OCI-LY7 (cell line): ENCODE results near the gene AMZ1.
"Not testable (repeated sequence)": the region's sequence is repeated elsewhere in the genome, so short reads cannot be mapped to it uniquely, and the experiment has no call there.

ENCODE experiments used
- EZH2phosphoT487 ChIP-seq: fragments of 200-600 bp; sonication (generic); IDR thresholded peaks from 2 replicates; pipeline ENCODE4 v1.6.1; 2018; ENCODE audit warnings: low read depth, borderline replicate concordance, mild to moderate bottlenecking, mixed run types, antibody characterized with exemption, low read length, moderate library complexity, mixed read lengths
- TF ChIP-seq, protein P1 (sequence below): fragments of 200-600 bp; sonication (generic); conservative IDR thresholded peaks from 2 replicates; pipeline ENCODE4 v1.5.1; 2014; ENCODE audit warnings: mild to moderate bottlenecking, antibody characterized with exemption, low read length, moderate library complexity, mixed read lengths

DNA sequence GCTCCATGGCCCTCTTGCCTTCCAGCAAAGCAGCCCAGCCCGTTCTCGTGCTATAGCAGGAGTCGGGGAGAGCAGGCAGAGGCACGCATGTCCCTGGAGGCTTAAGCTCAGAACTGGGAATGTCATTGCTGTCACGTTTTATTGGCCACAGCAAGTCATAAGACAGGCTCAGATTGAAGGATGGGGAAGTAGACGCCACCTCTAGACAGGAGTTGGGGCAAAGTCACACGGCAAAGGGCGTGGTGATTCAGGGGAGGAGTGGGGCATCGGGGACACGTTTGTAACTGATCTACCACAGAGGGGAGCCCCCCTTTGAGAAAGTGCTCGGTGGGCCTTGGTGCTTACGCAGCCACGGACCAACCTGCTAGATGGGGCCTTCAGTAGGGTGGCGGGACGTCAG, 9.5 kb upstream of the AMZ1 start:
- TF ChIP-seq, protein P1, sequence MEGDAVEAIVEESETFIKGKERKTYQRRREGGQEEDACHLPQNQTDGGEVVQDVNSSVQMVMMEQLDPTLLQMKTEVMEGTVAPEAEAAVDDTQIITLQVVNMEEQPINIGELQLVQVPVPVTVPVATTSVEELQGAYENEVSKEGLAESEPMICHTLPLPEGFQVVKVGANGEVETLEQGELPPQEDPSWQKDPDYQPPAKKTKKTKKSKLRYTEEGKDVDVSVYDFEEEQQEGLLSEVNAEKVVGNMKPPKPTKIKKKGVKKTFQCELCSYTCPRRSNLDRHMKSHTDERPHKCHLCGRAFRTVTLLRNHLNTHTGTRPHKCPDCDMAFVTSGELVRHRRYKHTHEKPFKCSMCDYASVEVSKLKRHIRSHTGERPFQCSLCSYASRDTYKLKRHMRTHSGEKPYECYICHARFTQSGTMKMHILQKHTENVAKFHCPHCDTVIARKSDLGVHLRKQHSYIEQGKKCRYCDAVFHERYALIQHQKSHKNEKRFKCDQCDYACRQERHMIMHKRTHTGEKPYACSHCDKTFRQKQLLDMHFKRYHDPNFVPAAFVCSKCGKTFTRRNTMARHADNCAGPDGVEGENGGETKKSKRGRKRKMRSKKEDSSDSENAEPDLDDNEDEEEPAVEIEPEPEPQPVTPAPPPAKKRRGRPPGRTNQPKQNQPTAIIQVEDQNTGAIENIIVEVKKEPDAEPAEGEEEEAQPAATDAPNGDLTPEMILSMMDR, result not testable (repeated sequence)
- not testable (repeated sequence) for TF ChIP-seq EZH2phosphoT487
